ENCODE results near the gene AKT1.

GRCh38 chr14:104754213-104754851 is 41.2 kb downstream of the AKT1 start:
- no peak for TF ChIP-seq TIGD3 (CRISPR knock-in tag; IDR thresholded peaks at IDR 0.05; ENCODE audit: borderline replicate concordance)
- TF ChIP-seq RBM39 (IDR thresholded peaks at IDR 0.05; ENCODE audit: low read depth, low read length, poor library complexity, severe bottlenecking), result no peak
- no peak for TF ChIP-seq HNRNPH1 (optimal IDR thresholded peaks at IDR 0.05; ENCODE audit: low read depth, low read length)
- 0 out of 2 replicates have a peak, but pooled peaks have one; percentile 37 for TF ChIP-seq POLR2AphosphoS5 (IDR thresholded peaks at IDR 0.05; ENCODE audit: low read depth, low read length)
- no peak for TF ChIP-seq MAFK (conservative IDR thresholded peaks at IDR 0.05 in 1 of 2, IDR thresholded peaks at IDR 0.05 in 1 of 2; ENCODE audit: low read length in 2 of 2)
- no peak for TF ChIP-seq CTCF (CRISPR knock-in tag; IDR thresholded peaks at IDR 0.05)
- TF ChIP-seq RBFOX2 (IDR thresholded peaks at IDR 0.05; ENCODE audit: low read depth, low read length), result 0 out of 2 replicates have a peak, but pooled peaks have one; percentile 39
- TF ChIP-seq ATF1 (CRISPR knock-in tag; IDR thresholded peaks at IDR 0.05), result no peak
- no peak for TF ChIP-seq ZNF776 (CRISPR knock-in tag; IDR thresholded peaks at IDR 0.05)
- TF ChIP-seq ATF2 (CRISPR knock-in tag; IDR thresholded peaks at IDR 0.05), result no peak
